IMR-90 (cell line): ENCODE results near the gene SH3BGRL.

ENCODE experiments used
- POLR2A ChIP-seq: IDR thresholded peaks from 2 replicates; pipeline ENCODE4 v1.6.1; 2012; ENCODE audit warnings: mild to moderate bottlenecking, low read depth, low read length
- TF ChIP-seq, protein P1 (sequence below): conservative IDR thresholded peaks from 2 replicates; pipeline ENCODE4 v1.5.1; 2012; ENCODE audit warnings: mild to moderate bottlenecking, low read depth, low read length, improper control_type of control experiment

DNA sequence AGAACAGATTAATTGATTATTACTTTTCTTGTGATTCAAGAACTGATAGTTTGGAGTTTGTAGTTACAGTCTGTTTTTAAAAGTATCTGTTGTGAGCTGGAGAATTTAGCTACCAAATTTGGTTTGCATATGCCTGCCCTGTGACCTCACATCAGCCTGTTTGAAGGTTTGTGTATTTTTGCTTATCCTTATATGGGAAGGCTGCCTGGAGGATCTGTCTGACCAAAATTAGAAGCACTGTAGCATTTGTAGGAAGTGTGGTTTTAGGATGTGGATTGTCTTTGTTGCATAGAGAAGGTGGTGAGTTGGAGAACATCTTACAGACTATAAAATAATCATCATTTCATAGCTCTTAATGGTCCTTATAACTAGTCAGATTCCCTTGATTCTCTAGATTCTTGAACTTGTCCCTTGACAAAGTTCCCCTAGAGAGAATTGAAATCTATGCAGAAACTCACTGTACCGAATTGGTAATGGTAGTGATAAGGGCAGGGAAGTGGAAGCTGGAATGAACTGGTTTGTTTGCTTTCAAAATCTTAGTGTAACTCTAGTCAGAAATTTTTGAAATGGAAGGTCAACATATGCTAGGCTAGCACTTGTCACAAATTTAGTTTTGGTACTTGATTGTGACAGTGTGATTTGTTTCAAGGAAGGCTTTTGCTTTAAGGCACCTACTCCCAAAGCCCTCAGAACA lies 57.3 kb downstream of the SH3BGRL start:
- TF ChIP-seq, protein P1, sequence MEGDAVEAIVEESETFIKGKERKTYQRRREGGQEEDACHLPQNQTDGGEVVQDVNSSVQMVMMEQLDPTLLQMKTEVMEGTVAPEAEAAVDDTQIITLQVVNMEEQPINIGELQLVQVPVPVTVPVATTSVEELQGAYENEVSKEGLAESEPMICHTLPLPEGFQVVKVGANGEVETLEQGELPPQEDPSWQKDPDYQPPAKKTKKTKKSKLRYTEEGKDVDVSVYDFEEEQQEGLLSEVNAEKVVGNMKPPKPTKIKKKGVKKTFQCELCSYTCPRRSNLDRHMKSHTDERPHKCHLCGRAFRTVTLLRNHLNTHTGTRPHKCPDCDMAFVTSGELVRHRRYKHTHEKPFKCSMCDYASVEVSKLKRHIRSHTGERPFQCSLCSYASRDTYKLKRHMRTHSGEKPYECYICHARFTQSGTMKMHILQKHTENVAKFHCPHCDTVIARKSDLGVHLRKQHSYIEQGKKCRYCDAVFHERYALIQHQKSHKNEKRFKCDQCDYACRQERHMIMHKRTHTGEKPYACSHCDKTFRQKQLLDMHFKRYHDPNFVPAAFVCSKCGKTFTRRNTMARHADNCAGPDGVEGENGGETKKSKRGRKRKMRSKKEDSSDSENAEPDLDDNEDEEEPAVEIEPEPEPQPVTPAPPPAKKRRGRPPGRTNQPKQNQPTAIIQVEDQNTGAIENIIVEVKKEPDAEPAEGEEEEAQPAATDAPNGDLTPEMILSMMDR = no peak
- no peak for TF ChIP-seq POLR2A
